Neural cell (in vitro differentiated cells): Measurements from ENCODE around the gene TFPI2. TPM values are rescaled to one million over a fixed set of nuclear protein-coding genes. Genes with fewer than 3 reads are reported as not detected.

ENCODE experiments used
- H2AFZ ChIP-seq: fragments of 200-600, 300-800 bp; sonication (generic), shearing (Covaris generic); 2 replicates; pipeline ENCODE4 v1.6.0; 2014; ENCODE audit warnings: low read depth, mild to moderate bottlenecking, antibody characterized with exemption, low read length, moderate library complexity
- H3F3A ChIP-seq: fragments of 200-600 bp; shearing (Covaris generic); 2 replicates; pipeline ENCODE4 v1.6.1; 2016; ENCODE audit warnings: mild to moderate bottlenecking, moderate library complexity, mixed read lengths, antibody characterized with exemption, low read length; ENCODE audit not compliant: insufficient read depth, poor library complexity, severe bottlenecking
- H3K27ac ChIP-seq: fragments of 200-600, 300-800 bp; sonication (generic), shearing (Covaris generic); 2 replicates; pipeline ENCODE4 v1.5.1; 2014; ENCODE audit warnings: mild to moderate bottlenecking, low read length, moderate library complexity
- H3K27me3 ChIP-seq: fragments of 300-800, 200-600 bp; sonication (generic), shearing (Covaris generic); 2 replicates; pipeline ENCODE4 v1.6.0; 2014; ENCODE audit warnings: mild to moderate bottlenecking, low read depth, low read length, moderate library complexity; ENCODE audit not compliant: insufficient read depth
- H3K36me3 ChIP-seq: fragments of 300-800, 200-600 bp; sonication (generic), shearing (Covaris generic); 2 replicates; pipeline ENCODE4 v1.5.1; 2014; ENCODE audit warnings: mild to moderate bottlenecking, antibody characterized with exemption, low read length, moderate library complexity; ENCODE audit not compliant: insufficient read depth
- H3K4me2 ChIP-seq: fragments of 300-800, 200-600 bp; sonication (generic), shearing (Covaris generic); 2 replicates; pipeline ENCODE4 v1.6.0; 2014; ENCODE audit warnings: mild to moderate bottlenecking, low read length
- H3K4me3 ChIP-seq: fragments of 300-800, 200-600 bp; sonication (generic), shearing (Covaris generic); 2 replicates; pipeline ENCODE4 v1.5.1; 2014; ENCODE audit warnings: mild to moderate bottlenecking, low read length, moderate library complexity
- H3K79me2 ChIP-seq: fragments of 200-600 bp; shearing (Covaris generic); replicated peaks from 2 replicates; pipeline ENCODE4 v1.6.0; 2014; ENCODE audit warnings: mild to moderate bottlenecking, low read length, moderate library complexity; ENCODE audit not compliant: insufficient read depth
- H3K9ac ChIP-seq: fragments of 300-800, 200-600 bp; sonication (generic), shearing (Covaris generic); 2 replicates; pipeline ENCODE4 v1.6.1; 2016; ENCODE audit warnings: mild to moderate bottlenecking, low read length, mixed read lengths
- H3K9me2 ChIP-seq: fragments of 200-600 bp; shearing (Covaris generic); 2 replicates; pipeline ENCODE4 v1.6.1; 2016; ENCODE audit warnings: mild to moderate bottlenecking, low read length, mixed read lengths; ENCODE audit not compliant: insufficient read depth
- H3K9me3 ChIP-seq: fragments of 200-600, 300-800 bp; sonication (generic), shearing (Covaris generic); 2 replicates; pipeline ENCODE4 v1.6.1; 2016; ENCODE audit warnings: mild to moderate bottlenecking, mixed run types, low read length, moderate library complexity, mixed read lengths
- H4K20me1 ChIP-seq: fragments of 200-600 bp; shearing (Covaris generic); 2 replicates; pipeline ENCODE4 v1.6.1; 2016; ENCODE audit warnings: mild to moderate bottlenecking, mixed run types; ENCODE audit not compliant: insufficient read depth
- EP300 ChIP-seq: fragments of 450-650 bp; conservative IDR thresholded peaks from 2 replicates; pipeline ENCODE4 v1.6.1; 2014; ENCODE audit warnings: antibody characterized with exemption, mild to moderate bottlenecking, moderate library complexity; ENCODE audit not compliant: poor library complexity, severe bottlenecking
- EZH2 ChIP-seq: fragments of 200-600, 300-800 bp; shearing (Covaris generic), sonication (generic); IDR thresholded peaks from 2 replicates; pipeline ENCODE4 v1.6.1; 2014; ENCODE audit warnings: antibody characterized with exemption, low read length, borderline replicate concordance, mild to moderate bottlenecking; ENCODE audit not compliant: insufficient read depth, poor library complexity, severe bottlenecking
- POLR2AphosphoS5 ChIP-seq: IDR thresholded peaks from 2 replicates; pipeline ENCODE4 v1.6.1; 2012
- SMC3 ChIP-seq: fragments of 450-650 bp; conservative IDR thresholded peaks from 2 replicates; pipeline ENCODE4 v1.6.1; 2014; ENCODE audit warnings: antibody characterized with exemption, mild to moderate bottlenecking, moderate library complexity; ENCODE audit not compliant: poor library complexity
- TAF1 ChIP-seq: IDR thresholded peaks from 2 replicates; pipeline ENCODE4 v1.6.1; 2012; ENCODE audit warnings: low read depth
- polyA plus RNA-seq: library from polyadenylated mRNA; depleted of rRNA; stranded (reverse); fragments of >200 nt; gene quantifications from 2 replicates; pipeline ENCODE4 v1.2.3, GENCODE V29; 2014
- TF ChIP-seq, protein P1 (sequence below): fragments of 450-650 bp; IDR thresholded peaks from 2 replicates; pipeline ENCODE4 v1.5.1; 2014; ENCODE audit warnings: antibody characterized with exemption, mild to moderate bottlenecking, moderate library complexity; ENCODE audit not compliant: poor library complexity, severe bottlenecking
- TF ChIP-seq, protein P2 (sequence below): IDR thresholded peaks from 2 replicates; pipeline ENCODE4 v1.6.1; 2012; ENCODE audit warnings: borderline replicate concordance

TFPI2 gene
- polyA plus RNA-seq, 1 donor from 2014 or later: 0.78 TPM

DNA sequence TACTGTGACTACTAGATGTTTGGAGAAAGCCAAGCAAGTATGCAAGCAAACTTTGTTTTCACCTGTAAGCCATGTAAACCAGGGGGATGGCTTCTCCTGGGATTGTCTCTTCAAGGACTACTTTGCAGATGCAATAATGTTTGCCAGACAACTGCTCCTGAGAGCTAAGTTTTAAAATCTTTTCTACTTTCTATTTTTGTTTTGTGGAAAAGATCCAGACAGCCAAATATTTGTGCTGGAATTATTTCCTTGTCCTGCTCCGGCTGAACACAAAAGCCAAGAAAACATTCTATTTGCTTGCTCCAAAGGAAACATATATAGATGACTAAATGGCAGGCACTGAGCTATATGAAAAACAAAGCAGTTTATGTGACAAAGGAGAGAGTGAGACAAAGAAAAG lies 51.6 kb downstream of the TFPI2 start:
- Histone ChIP-seq H3K9ac (no peak overlapping the region), H3K4me3 (no peak overlapping the region)

DNA sequence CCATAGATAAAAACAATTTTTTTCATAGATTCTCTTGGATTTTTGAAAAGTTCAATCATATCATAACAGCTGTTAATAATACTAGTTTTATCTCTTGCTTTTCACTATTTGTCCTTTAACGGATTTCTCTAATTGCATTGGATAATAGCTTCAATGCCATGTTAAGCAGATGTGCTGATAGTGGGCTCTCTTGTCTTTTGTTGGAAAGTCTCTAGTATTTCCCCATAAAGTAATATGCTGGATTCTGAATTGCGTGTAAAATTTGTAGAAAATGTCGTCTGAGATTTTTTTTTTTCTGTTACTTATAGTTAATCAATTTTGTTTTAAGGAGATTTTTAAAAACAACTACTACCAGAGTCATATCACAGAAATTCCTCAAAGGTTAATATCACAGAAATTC lies 53.3 kb downstream of the TFPI2 start:
- Histone ChIP-seq H3K79me2 (no peaks in the 10 kb centered on the region), H4K20me1 (no peaks in the 10 kb centered on the region), H3F3A (no peaks in the 10 kb centered on the region), H3K9ac (no peak overlapping the region), H3K27me3 (no peaks in the 10 kb centered on the region), H2AFZ (no peak overlapping the region), H3K4me3 (no peak overlapping the region), H3K4me2 (no peak overlapping the region), H3K27ac (no peak overlapping the region), H3K9me2 (no peaks in the 10 kb centered on the region), H3K9me3 (no peaks in the 10 kb centered on the region), H3K36me3 (no peaks in the 10 kb centered on the region)
- TF ChIP-seq EZH2: no peak
- TF ChIP-seq TAF1: no peak
- no peak for TF ChIP-seq POLR2AphosphoS5
- TF ChIP-seq, protein P1, sequence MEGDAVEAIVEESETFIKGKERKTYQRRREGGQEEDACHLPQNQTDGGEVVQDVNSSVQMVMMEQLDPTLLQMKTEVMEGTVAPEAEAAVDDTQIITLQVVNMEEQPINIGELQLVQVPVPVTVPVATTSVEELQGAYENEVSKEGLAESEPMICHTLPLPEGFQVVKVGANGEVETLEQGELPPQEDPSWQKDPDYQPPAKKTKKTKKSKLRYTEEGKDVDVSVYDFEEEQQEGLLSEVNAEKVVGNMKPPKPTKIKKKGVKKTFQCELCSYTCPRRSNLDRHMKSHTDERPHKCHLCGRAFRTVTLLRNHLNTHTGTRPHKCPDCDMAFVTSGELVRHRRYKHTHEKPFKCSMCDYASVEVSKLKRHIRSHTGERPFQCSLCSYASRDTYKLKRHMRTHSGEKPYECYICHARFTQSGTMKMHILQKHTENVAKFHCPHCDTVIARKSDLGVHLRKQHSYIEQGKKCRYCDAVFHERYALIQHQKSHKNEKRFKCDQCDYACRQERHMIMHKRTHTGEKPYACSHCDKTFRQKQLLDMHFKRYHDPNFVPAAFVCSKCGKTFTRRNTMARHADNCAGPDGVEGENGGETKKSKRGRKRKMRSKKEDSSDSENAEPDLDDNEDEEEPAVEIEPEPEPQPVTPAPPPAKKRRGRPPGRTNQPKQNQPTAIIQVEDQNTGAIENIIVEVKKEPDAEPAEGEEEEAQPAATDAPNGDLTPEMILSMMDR: no peak
- TF ChIP-seq SMC3: no peak
- TF ChIP-seq EP300: no peak

More for the DNA sequence above, 51.6 kb downstream of the TFPI2 start:
- Histone ChIP-seq H2AFZ (no peak overlapping the region), H3F3A (no peaks in the 10 kb centered on the region), H3K36me3 (no peaks in the 10 kb centered on the region), H3K9me3 (no peaks in the 10 kb centered on the region), H3K27ac (no peak overlapping the region), H3K79me2 (no peaks in the 10 kb centered on the region), H3K9me2 (no peaks in the 10 kb centered on the region), H3K27me3 (no peaks in the 10 kb centered on the region), H4K20me1 (no peaks in the 10 kb centered on the region), H3K4me2 (no peak overlapping the region)
- TF ChIP-seq TAF1: no peak

DNA sequence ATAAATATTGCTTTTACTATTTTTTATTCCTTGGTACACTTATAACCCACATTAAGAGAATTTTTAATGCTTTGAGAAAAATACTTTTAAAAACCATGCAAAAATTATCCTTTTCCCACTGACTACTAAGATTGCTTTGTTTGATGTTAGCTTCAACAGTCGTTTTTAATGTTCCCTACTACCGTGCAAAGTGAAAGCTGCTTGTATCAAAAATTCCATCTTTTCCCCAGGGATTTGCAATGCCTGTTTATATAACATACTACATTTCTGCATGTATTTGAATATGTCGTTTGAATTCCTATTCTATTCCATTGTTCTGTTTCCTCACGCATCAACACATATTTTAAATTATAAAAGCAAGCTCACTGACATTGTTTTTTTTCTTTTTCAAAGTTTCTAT lies 54.4 kb downstream of the TFPI2 start:
- Histone ChIP-seq H3K27me3 (no peaks in the 10 kb centered on the region), H3K36me3 (no peaks in the 10 kb centered on the region), H3K9ac (no peak overlapping the region), H3K4me3 (no peak overlapping the region), H3K27ac (peak overlapping the region; percentile 40), H3K9me2 (no peaks in the 10 kb centered on the region), H3K9me3 (no peaks in the 10 kb centered on the region), H4K20me1 (no peaks in the 10 kb centered on the region), H3K79me2 (no peaks in the 10 kb centered on the region), H2AFZ (no peak overlapping the region), H3K4me2 (no peak overlapping the region), H3F3A (no peaks in the 10 kb centered on the region)
- TF ChIP-seq, protein P2, sequence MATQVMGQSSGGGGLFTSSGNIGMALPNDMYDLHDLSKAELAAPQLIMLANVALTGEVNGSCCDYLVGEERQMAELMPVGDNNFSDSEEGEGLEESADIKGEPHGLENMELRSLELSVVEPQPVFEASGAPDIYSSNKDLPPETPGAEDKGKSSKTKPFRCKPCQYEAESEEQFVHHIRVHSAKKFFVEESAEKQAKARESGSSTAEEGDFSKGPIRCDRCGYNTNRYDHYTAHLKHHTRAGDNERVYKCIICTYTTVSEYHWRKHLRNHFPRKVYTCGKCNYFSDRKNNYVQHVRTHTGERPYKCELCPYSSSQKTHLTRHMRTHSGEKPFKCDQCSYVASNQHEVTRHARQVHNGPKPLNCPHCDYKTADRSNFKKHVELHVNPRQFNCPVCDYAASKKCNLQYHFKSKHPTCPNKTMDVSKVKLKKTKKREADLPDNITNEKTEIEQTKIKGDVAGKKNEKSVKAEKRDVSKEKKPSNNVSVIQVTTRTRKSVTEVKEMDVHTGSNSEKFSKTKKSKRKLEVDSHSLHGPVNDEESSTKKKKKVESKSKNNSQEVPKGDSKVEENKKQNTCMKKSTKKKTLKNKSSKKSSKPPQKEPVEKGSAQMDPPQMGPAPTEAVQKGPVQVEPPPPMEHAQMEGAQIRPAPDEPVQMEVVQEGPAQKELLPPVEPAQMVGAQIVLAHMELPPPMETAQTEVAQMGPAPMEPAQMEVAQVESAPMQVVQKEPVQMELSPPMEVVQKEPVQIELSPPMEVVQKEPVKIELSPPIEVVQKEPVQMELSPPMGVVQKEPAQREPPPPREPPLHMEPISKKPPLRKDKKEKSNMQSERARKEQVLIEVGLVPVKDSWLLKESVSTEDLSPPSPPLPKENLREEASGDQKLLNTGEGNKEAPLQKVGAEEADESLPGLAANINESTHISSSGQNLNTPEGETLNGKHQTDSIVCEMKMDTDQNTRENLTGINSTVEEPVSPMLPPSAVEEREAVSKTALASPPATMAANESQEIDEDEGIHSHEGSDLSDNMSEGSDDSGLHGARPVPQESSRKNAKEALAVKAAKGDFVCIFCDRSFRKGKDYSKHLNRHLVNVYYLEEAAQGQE: no peak
